GM21447 (cell line): ENCODE data around the gene BPIFA3.

Experiments used
- ATAC-seq: cut with Tn5 transposase; IDR thresholded peaks from one replicate; pipeline ENCODE4 v1.9.1; 2021; ENCODE audit not compliant: unreplicated experiment

The BPIFA3 gene

DNA sequence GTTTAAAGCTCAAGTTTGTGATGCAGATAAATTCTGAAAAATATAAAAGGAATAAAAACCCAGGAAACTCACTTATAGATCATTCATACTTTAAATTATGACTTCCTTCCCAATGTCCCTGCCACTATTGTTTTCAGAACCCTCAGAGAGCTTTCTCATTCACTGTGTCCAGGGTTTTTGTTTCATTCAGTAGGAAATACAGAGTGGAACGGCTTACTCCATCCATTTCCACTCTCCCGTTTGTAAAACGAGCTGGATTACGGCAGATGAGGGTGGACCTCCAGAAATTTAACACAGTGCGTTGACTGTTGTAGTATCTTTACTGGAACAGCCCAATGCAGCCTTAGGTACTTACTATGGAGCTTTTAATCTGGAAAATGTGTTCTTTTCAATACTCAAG, 42.2 kb downstream of the BPIFA3 start:
- no peak for ATAC-seq

DNA sequence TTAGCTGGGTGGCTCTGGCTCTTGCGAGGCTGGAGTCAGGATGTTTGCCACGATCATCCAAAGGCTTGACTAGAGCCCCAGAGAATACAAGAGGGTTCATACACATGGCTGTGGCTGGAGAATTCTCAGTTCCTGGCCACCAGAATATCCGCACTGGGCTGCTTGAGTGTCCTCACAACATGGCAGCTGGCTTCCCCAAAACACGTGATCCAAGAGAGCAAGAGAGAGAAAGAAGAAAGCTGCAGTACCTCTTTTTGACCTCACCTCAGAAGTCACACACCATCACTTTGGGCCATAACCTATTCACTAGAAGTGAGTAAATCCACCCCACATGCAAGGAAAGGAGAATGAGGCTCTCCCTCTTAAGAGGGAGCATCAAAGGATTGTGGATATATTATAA, 44.3 kb downstream of the BPIFA3 start:
- ATAC-seq: no peak

DNA sequence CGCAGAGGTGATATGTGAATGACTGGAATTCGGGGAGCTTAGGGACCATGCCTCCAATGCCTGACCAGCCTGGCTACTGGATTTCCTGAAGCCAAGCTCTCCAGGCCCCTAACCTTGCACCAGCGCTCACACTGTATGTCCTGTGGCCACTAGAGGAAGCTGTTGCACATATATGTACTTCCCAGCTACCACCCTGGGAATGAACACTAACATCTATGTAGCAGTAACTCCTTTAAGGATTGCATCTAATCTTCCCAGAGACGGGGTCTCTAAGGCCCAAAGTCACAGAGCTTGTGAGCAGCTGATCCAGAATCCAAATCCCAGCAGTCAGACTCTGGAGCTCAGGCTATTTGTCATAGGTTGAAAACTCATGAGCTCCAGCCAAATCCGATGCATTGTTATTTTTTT, 45.5 kb downstream of the BPIFA3 start:
- no peak for ATAC-seq

DNA sequence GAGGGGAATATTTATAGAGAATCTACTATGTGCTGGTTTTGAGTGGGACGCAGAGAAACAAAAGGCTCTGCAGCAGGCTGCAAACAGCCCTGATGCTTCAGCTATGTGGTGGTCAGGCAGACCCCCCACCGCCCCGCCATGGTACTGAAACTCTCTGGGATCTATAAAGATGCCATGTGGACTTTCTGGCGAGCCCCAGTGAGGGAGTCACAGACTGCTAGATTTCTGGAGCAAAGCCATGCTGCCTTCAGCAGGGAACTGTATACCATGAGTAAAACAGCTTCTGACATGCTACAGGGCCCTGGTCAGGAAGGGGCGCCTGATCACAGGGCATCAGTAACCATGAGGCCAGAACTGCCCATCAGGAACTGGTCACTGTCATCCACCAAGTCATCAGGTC, 46.6 kb downstream of the BPIFA3 start:
- no peak for ATAC-seq

DNA sequence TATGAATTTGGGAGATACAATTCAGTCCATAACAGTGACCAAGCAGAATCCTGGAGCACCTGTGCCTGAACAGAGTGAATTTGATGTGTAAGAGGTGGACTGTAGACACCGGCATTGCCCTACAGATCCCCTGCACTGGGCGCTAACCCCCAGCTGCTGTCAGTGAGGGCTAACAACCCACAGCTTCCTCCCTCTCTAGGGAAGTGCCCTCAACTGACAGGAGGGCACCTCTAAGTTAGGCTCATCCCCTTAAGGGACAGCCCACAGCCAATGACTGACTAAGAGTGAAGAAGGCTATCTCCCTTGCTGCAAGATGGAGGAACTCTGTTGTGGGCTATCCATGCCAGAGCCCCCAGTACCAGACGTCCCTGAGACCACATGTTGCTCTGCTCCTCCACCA, 50.5 kb downstream of the BPIFA3 start:
- no peak for ATAC-seq

DNA sequence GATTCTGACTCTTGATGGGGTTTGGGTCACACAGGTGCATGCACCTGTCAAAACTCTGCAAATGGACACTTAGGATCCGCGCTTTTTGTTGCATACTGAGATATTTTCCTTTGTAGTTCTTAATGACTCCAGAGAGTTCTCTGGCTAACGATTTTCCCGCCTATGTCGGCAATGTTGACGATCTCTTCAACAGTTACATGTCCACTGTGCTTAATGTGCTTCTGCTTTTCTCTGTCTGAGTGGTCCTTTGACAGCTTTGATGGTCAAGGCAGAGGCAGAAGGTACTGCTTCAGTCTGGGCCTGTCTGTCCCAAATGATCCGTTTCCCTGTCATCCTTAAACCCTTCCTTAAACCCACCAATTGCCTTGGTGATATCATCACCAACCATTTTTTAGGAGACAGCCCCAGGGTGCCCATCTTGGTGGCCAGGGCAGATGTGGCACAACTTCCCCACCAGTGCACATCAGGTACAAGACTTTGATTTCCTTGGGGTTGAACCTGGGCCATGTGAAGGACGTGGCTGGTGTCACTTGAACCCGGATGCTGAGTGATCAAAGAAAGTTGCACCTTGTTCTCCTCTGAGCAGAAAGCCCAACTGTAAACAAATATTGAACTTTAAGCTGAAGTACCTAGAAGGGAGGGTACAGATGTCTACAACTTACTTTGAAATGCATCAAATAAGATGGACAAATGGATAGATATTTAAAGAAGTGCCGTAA, 55.2 kb downstream of the BPIFA3 start:
- ATAC-seq: no peak

DNA sequence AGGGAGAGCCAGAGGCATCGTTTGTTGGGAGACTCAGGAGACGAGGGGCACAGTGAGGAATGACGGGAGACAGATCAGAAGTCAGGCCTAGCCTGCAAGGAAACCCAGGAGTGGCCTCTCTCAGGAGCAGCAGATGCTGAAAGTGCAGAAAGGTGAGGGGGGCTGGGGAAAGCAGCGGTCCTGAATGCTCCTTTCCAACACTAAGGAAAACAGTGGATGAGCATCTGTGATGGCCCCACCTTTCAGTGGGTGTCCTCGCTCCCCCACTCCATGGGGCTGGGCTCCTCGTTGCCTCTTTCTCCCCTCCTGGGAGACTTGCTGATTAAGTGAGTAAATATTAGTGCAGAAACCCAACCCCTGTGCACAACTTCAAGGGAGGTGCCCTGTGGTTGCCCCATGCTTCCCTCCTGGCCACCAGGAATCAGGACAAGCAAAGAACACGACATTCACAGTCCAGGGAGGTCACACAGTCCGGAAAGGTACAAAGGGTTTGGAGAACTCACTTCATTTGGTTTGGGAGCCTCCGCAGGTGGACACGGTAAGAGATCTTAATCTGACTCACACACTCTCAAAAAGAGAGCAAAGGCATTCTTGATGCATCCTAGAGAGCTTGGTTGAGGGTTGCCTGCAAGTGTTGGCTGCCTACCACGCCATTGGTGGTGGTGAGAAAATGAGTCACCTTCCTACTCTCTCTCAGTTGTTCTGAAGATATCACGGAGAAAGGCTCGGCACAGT, 56.1 kb downstream of the BPIFA3 start:
- ATAC-seq: no peak

DNA sequence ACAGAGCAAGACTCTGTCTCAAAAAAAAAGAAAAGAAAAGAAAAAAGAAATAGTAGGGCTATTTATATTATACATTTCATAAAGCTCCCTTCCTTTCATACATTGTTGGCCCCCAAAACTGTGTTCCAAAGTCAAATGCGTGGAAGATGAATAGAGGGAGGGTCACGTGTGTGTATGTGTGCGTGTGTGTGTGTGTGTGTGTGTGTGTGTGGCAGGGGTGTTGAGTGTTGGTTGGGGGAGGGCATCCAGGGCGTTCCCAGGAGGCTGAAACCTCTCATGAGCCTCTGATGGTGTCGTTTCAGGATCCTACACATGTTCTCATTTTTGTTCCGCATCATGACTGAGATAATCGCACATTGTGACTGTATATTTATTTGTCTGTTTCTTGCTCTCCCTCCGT, 58.1 kb downstream of the BPIFA3 start:
- no peak for ATAC-seq

DNA sequence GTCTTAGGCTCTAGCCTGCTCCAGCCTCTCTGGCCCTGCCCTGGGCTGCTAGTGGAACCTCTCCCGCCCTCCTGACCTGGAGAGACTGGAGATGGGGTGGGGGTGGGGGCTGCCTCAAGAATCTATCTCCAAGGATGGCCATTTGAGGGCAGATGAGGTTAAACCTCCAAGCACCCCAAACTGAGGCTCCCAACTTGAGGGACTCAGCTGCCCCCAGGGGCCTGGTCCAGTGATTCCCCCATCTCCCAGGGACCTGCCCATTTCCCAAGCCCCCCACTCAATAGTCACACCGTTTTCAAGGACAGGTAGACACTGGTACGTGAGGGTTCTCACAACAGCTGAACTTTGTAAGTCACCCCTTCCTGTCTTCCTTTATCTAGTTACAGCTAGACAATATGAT, 58.7 kb downstream of the BPIFA3 start:
- no peak for ATAC-seq

DNA sequence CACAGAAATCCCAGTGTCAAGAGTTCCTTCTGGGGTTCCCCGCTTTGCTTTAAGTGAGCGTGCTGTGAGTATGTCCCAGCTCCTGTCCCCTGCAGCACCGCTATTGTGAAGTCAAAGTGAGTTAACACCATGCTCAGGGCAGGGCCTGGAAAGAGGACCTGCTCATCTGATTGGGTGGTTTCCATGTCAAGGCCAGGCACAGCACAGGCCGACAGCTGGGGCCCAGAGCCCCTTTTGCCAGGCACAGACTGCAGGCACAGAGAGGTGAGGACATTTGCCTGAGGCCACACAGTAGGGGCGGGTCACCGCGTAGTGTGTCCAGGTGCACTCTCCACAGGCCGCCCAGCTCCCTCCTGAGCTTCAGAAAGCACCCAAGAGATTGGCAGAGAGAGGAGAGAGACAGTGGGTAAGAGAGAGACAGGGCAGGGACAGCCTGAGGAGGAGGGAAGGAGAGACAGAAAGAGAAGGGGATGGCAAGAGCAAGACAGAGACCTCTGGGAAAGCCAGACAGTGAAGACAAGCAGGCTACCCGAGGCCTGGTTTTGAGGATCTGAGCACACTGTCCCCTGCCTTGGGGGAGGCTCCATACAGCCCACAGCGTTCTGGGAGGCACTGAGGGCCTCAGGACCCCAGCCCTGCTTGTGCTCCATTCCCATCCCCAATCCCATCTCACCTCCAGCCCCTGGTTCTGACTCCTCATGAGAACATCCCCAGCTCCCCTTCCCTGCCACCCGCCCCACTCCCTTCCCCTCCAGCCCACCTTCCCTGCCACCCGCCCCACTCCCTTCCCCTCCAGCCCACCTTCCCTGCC, 59.4 kb downstream of the BPIFA3 start:
- no peak for ATAC-seq
